ENCODE measurements around the gene NOTUM.

The NOTUM gene

GRCh38 chr17:81980707-81981343, 19.8 kb upstream of the NOTUM start:
- Histone ChIP-seq H4K8ac (ENCODE audit: low read depth, low read length) (no peak overlapping the region), H3K4me2 (ENCODE audit: low read length) (no peak overlapping the region), H2AFZ (ENCODE audit: insufficient read depth, low read length, poor library complexity) (no peak overlapping the region), H3K18ac (ENCODE audit: low read length) (no peak overlapping the region), H3K4me1 (ENCODE audit: control insufficient read depth in 1 of 2, insufficient read depth in 2 of 2, low read length in 2 of 2) (peaks cover 32 to 41% of the 10 kb centered on the region in 2 experiments), H3K79me1 (ENCODE audit: low read length) (peaks cover 26% of the 10 kb centered on the region), H4K12ac (ENCODE audit: low read depth, low read length) (no peak overlapping the region), H3K36me3 (ENCODE audit: control insufficient read depth in 1 of 2, insufficient read depth in 2 of 2, low read length in 2 of 2) (peaks cover 12 to 21% of the 10 kb centered on the region in 2 experiments), H4K91ac (ENCODE audit: low read depth, low read length) (peak overlapping the region; percentile 19), H2BK5ac (ENCODE audit: low read depth, low read length, poor library complexity) (no peak overlapping the region), H3K27ac (ENCODE audit: low read depth, low read length) (peak overlapping the region; percentile 64), H2AK5ac (ENCODE audit: low read length) (no peak overlapping the region), H3K14ac (ENCODE audit: low read length) (no peak overlapping the region), H3K4me3 (ENCODE audit: low read depth, low read length) (no peak overlapping the region), H3K27me3 (ENCODE audit: insufficient read depth, low read length) (no peaks in the 10 kb centered on the region), H3K23ac (ENCODE audit: low read length) (no peak overlapping the region), H2BK12ac (ENCODE audit: low read length) (peak overlapping the region; percentile 37), H3K4ac (ENCODE audit: low read depth, low read length) (no peak overlapping the region), H2BK120ac (ENCODE audit: insufficient read depth, low read length, poor library complexity) (no peak overlapping the region), H3K79me2 (ENCODE audit: control insufficient read depth, insufficient read depth, low read length, poor library complexity) (peaks cover 10% of the 10 kb centered on the region), H3K9ac (ENCODE audit: low read length) (no peak overlapping the region), H3K9me3 (ENCODE audit: insufficient read depth, low read depth, low read length) (peaks cover 5% of the 10 kb centered on the region)
- DNase-seq: peak; percentile 96 to 98
- WGBS (ENCODE audit: extremely low coverage, insufficient coverage, insufficient read length): no CpG with 5 or more reads among the region's 9 CpGs

- H3K4ac ChIP-seq (ENCODE audit: low read depth, low read length): no peak overlapping the region
- no peak overlapping the region for H3K23ac ChIP-seq (ENCODE audit: low read length)
- no peak overlapping the region for H4K8ac ChIP-seq (ENCODE audit: low read depth, low read length)
- WGBS (ENCODE audit: extremely low coverage, insufficient coverage, insufficient read length): no CpG with 5 or more reads among the region's 4 CpGs
- no peaks in the 10 kb centered on the region for H3K27me3 ChIP-seq (ENCODE audit: insufficient read depth, low read length)
- H2AFZ ChIP-seq (ENCODE audit: insufficient read depth, low read length, poor library complexity): no peak overlapping the region
- H3K9ac ChIP-seq (ENCODE audit: low read length): no peak overlapping the region
- peak overlapping the region; percentile 28 for H3K27ac ChIP-seq (ENCODE audit: low read depth, low read length)
- H4K91ac ChIP-seq (ENCODE audit: low read depth, low read length): peak overlapping the region; percentile 59
- H2BK12ac ChIP-seq (ENCODE audit: low read length): peak overlapping the region; percentile 37
- H2BK120ac ChIP-seq (ENCODE audit: insufficient read depth, low read length, poor library complexity): no peak overlapping the region
- peaks cover 26% of the 10 kb centered on the region for H3K79me1 ChIP-seq (ENCODE audit: low read length)
- H3K4me3 ChIP-seq (ENCODE audit: low read depth, low read length): no peak overlapping the region
- no peak overlapping the region for H3K18ac ChIP-seq (ENCODE audit: low read length)
- H4K12ac ChIP-seq (ENCODE audit: low read depth, low read length): no peak overlapping the region
- H2AK5ac ChIP-seq (ENCODE audit: low read length): peak overlapping the region; percentile 18
- H3K14ac ChIP-seq (ENCODE audit: low read length): no peak overlapping the region
- H3K4me1 ChIP-seq (ENCODE audit: control insufficient read depth in 1 of 2, insufficient read depth in 2 of 2, low read length in 2 of 2): peaks cover 32 to 41% of the 10 kb centered on the region in 2 experiments
- DNase-seq: peak in 1 of 2 donors; percentile 28
- H3K4me2 ChIP-seq (ENCODE audit: low read length): no peak overlapping the region
- H2BK5ac ChIP-seq (ENCODE audit: low read depth, low read length, poor library complexity): peak overlapping the region; percentile 36
- H3K36me3 ChIP-seq (ENCODE audit: control insufficient read depth in 1 of 2, insufficient read depth in 2 of 2, low read length in 2 of 2): peaks cover 6 to 15% of the 10 kb centered on the region in 2 experiments
- H3K79me2 ChIP-seq (ENCODE audit: control insufficient read depth, insufficient read depth, low read length, poor library complexity): peaks cover 10% of the 10 kb centered on the region
- peaks cover 5% of the 10 kb centered on the region for H3K9me3 ChIP-seq (ENCODE audit: insufficient read depth, low read depth, low read length)
Measured at GRCh38 chr17:81980122-81980521, 19.1 kb upstream of the NOTUM start.

GRCh38 chr17:81978524-81979298, 17.7 kb upstream of the NOTUM start:
- H3K9me3 ChIP-seq (ENCODE audit: insufficient read depth, low read depth, low read length): no peaks in the 10 kb centered on the region

GRCh38 chr17:81977211-81977808, 16.3 kb upstream of the NOTUM start, which contains the start of gene ASPSCR1:
TSS of gene ASPSCR1 (plus strand) at chr17:81977629. CDS start at chr17:81977647, 18 bp downstream.
- Histone ChIP-seq H3K4me1 (ENCODE audit: control insufficient read depth in 1 of 2, insufficient read depth in 2 of 2, low read length in 2 of 2) (peaks cover 28 to 34% of the 10 kb centered on the region in 2 experiments), H2BK5ac (ENCODE audit: low read depth, low read length, poor library complexity) (peak within 1 kb of the TSS; percentile 96), H2BK120ac (ENCODE audit: insufficient read depth, low read length, poor library complexity) (peak within 1 kb of the TSS; percentile 95), H3K23ac (ENCODE audit: low read length) (no peak within 1 kb of the TSS), H3K27ac (ENCODE audit: low read depth, low read length) (peak within 1 kb of the TSS; percentile 85), H3K4me2 (ENCODE audit: low read length) (peak within 1 kb of the TSS; percentile 84), H3K14ac (ENCODE audit: low read length) (peak within 1 kb of the TSS; percentile 93), H2AFZ (ENCODE audit: insufficient read depth, low read length, poor library complexity) (peak within 1 kb of the TSS; percentile 89), H2AK5ac (ENCODE audit: low read length) (peak within 1 kb of the TSS; percentile 92), H3K4me3 (ENCODE audit: low read depth, low read length) (peak within 1 kb of the TSS; percentile 97), H3K36me3 (ENCODE audit: control insufficient read depth in 1 of 2, insufficient read depth in 2 of 2, low read length in 2 of 2) (no peaks in the 10 kb centered on the region), H3K9ac (ENCODE audit: low read length) (peak within 1 kb of the TSS; percentile 89), H3K4ac (ENCODE audit: low read depth, low read length) (peak within 1 kb of the TSS; percentile 84), H4K12ac (ENCODE audit: low read depth, low read length) (peak within 1 kb of the TSS; percentile 97), H4K8ac (ENCODE audit: low read depth, low read length) (peak within 1 kb of the TSS; percentile 95), H3K27me3 (ENCODE audit: insufficient read depth, low read length) (no peaks in the 10 kb centered on the region), H4K91ac (ENCODE audit: low read depth, low read length) (peak within 1 kb of the TSS; percentile 98), H3K9me3 (ENCODE audit: insufficient read depth, low read depth, low read length) (peaks cover 3% of the 10 kb centered on the region), H3K79me2 (ENCODE audit: control insufficient read depth, insufficient read depth, low read length, poor library complexity) (peaks cover 7% of the 10 kb centered on the region), H3K79me1 (ENCODE audit: low read length) (peaks cover 23% of the 10 kb centered on the region), H3K18ac (ENCODE audit: low read length) (peak within 1 kb of the TSS; percentile 88), H2BK12ac (ENCODE audit: low read length) (peak within 1 kb of the TSS; percentile 68)
- DNase-seq: peak; percentile 87 to 94
- WGBS (ENCODE audit: extremely low coverage, insufficient coverage, insufficient read length): no CpG with 5 or more reads among the region's 76 CpGs

More at GRCh38 chr17:81978524-81979298, 17.7 kb upstream of the NOTUM start:
- peak overlapping the region; percentile 59 for H3K14ac ChIP-seq (ENCODE audit: low read length)
- H3K79me1 ChIP-seq (ENCODE audit: low read length): peaks cover 26% of the 10 kb centered on the region
- peak overlapping the region; percentile 61 for H3K4ac ChIP-seq (ENCODE audit: low read depth, low read length)
- no peak overlapping the region for H3K9ac ChIP-seq (ENCODE audit: low read length)
- H2BK12ac ChIP-seq (ENCODE audit: low read length): peak overlapping the region; percentile 46
- WGBS (ENCODE audit: extremely low coverage, insufficient coverage, insufficient read length): no CpG with 5 or more reads among the region's 27 CpGs
- H4K12ac ChIP-seq (ENCODE audit: low read depth, low read length): peak overlapping the region; percentile 88
- H3K79me2 ChIP-seq (ENCODE audit: control insufficient read depth, insufficient read depth, low read length, poor library complexity): peaks cover 10% of the 10 kb centered on the region
- peak overlapping the region; percentile 3 for H2BK5ac ChIP-seq (ENCODE audit: low read depth, low read length, poor library complexity)
- peak overlapping the region; percentile 45 for H2AFZ ChIP-seq (ENCODE audit: insufficient read depth, low read length, poor library complexity)
- H3K36me3 ChIP-seq (ENCODE audit: control insufficient read depth in 1 of 2, insufficient read depth in 2 of 2, low read length in 2 of 2): peaks cover 0 to 3% of the 10 kb centered on the region in 2 experiments
- peak overlapping the region; percentile 8 for H2BK120ac ChIP-seq (ENCODE audit: insufficient read depth, low read length, poor library complexity)
- peak in 1 of 2 donors; percentile 59 for DNase-seq
- H3K18ac ChIP-seq (ENCODE audit: low read length): peak overlapping the region; percentile 88
- peak overlapping the region; percentile 31 for H3K4me2 ChIP-seq (ENCODE audit: low read length)
- peak overlapping the region; percentile 67 for H4K8ac ChIP-seq (ENCODE audit: low read depth, low read length)
- peaks cover 32 to 41% of the 10 kb centered on the region in 2 experiments for H3K4me1 ChIP-seq (ENCODE audit: control insufficient read depth in 1 of 2, insufficient read depth in 2 of 2, low read length in 2 of 2)
- H2AK5ac ChIP-seq (ENCODE audit: low read length): peak overlapping the region; percentile 92
- H3K27ac ChIP-seq (ENCODE audit: low read depth, low read length): no peak overlapping the region
- no peak overlapping the region for H3K23ac ChIP-seq (ENCODE audit: low read length)
- H3K27me3 ChIP-seq (ENCODE audit: insufficient read depth, low read length): no peaks in the 10 kb centered on the region
- H3K4me3 ChIP-seq (ENCODE audit: low read depth, low read length): no peak overlapping the region
- H4K91ac ChIP-seq (ENCODE audit: low read depth, low read length): peak overlapping the region; percentile 55

Measured in trophoblast cell (in vitro differentiated cells and primary cell).